Choroid plexus epithelial cell (primary cell): ENCODE data around the gene PGAP6.
"Not testable (repeated sequence)": the region's sequence is repeated elsewhere in the genome, so short reads cannot be mapped to it uniquely, and the experiment has no call there.

Experiments
- DNase-seq: peaks from one replicate; pipeline ENCODE4 v3.0.0-alpha.2; 2010; ENCODE audit warnings: low read depth
- H3K4me3 ChIP-seq: 2 replicates; pipeline ENCODE4 v1.5.1; 2011; ENCODE audit warnings: low read depth, mild to moderate bottlenecking, control low read depth, low read length, moderate library complexity
- CTCF ChIP-seq: conservative IDR thresholded peaks from 2 replicates; pipeline ENCODE4 v1.5.1; 2011; ENCODE audit warnings: low read depth, mild to moderate bottlenecking, control low read depth, inconsistent platforms, low read length, moderate library complexity

PGAP6 gene

GRCh38 chr16:381012-381788 lies 578 bp downstream of the PGAP6 start:
- DNase-seq, result no peak
- peak overlapping the region; percentile 78 for H3K4me3 ChIP-seq
- no peak for TF ChIP-seq CTCF

GRCh38 chr16:380762-381011 lies 1.1 kb downstream of the PGAP6 start:
- no peak for TF ChIP-seq CTCF
- H3K4me3 ChIP-seq, result peak overlapping the region; percentile 78
- no peak for DNase-seq

GRCh38 chr16:379961-380761 lies 1.6 kb downstream of the PGAP6 start:
- H3K4me3 ChIP-seq, result peak overlapping the region; percentile 78
- TF ChIP-seq CTCF, result no peak
- no peak for DNase-seq

- no peak overlapping the region for H3K4me3 ChIP-seq
- DNase-seq, result no peak
- TF ChIP-seq CTCF, result no peak
These were observed 2.4 kb downstream of the PGAP6 start for GRCh38 chr16:379183-379960.

- no peak for DNase-seq
- TF ChIP-seq CTCF, result no peak
- no peak overlapping the region for H3K4me3 ChIP-seq
These were observed 3.0 kb downstream of the PGAP6 start for GRCh38 chr16:378821-379182.

GRCh38 chr16:378113-378820 lies 3.5 kb downstream of the PGAP6 start:
- not testable (repeated sequence) for DNase-seq

GRCh38 chr16:377419-377951 lies 4.3 kb downstream of the PGAP6 start:
- no peak for DNase-seq
- no peak overlapping the region for H3K4me3 ChIP-seq
- no peak for TF ChIP-seq CTCF

More at GRCh38 chr16:378113-378820, 3.5 kb downstream of the PGAP6 start:
- H3K4me3 ChIP-seq, result not testable (repeated sequence)
